ENCODE measurements around the gene TACR2.

DNA sequence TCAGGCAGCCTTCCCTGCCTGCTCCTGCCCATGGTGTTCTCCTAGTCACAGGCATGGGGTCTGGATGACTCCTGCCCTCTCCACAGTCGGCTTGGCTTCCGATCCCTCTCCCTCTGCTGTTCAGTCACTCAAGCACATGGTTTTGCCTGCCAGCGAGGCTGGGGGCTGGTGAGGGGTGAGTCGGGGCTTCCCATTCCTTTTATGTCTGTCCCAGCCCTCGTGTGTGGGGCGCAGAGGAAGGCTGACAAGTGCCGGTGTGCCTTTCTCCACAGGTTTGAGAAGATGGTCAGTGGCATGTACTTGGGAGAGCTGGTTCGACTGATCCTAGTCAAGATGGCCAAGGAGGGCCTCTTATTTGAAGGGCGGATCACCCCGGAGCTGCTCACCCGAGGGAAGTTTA, 40.1 kb downstream of the TACR2 start:
- TF ChIP-seq, protein P1, sequence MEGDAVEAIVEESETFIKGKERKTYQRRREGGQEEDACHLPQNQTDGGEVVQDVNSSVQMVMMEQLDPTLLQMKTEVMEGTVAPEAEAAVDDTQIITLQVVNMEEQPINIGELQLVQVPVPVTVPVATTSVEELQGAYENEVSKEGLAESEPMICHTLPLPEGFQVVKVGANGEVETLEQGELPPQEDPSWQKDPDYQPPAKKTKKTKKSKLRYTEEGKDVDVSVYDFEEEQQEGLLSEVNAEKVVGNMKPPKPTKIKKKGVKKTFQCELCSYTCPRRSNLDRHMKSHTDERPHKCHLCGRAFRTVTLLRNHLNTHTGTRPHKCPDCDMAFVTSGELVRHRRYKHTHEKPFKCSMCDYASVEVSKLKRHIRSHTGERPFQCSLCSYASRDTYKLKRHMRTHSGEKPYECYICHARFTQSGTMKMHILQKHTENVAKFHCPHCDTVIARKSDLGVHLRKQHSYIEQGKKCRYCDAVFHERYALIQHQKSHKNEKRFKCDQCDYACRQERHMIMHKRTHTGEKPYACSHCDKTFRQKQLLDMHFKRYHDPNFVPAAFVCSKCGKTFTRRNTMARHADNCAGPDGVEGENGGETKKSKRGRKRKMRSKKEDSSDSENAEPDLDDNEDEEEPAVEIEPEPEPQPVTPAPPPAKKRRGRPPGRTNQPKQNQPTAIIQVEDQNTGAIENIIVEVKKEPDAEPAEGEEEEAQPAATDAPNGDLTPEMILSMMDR (IDR thresholded peaks at IDR 0.05; ENCODE audit: borderline replicate concordance, extremely low read depth, low read length, poor library complexity, severe bottlenecking) = no peak
- TF ChIP-seq EZH2 (IDR thresholded peaks at IDR 0.05; ENCODE audit: borderline replicate concordance, low read depth, low read length, severe bottlenecking) = no peak

Measured in DND-41 (cell line).